SK-N-MC (cell line): ENCODE measurements around the gene CALCOCO2.
"Not testable (repeated sequence)": the region's sequence is repeated elsewhere in the genome, so short reads cannot be mapped to it uniquely, and the experiment has no call there.

Experiments
- DNase-seq: peaks from one replicate; pipeline ENCODE4 v3.0.0-alpha.2; 2011; ENCODE audit warnings: low read depth, low spot score
- H3K27ac ChIP-seq: fragments of 200-600 bp; sonication (generic); 2 replicates; pipeline ENCODE4 v1.5.1; 2016; ENCODE audit warnings: mixed run types
- H3K36me3 ChIP-seq: fragments of 200-600 bp; sonication (generic); 2 replicates; pipeline ENCODE4 v1.6.1; 2017; ENCODE audit warnings: antibody characterized with exemption, low read length, mixed read lengths; ENCODE audit not compliant: insufficient read depth
- H3K4me3 ChIP-seq: fragments of 200-600 bp; sonication (generic); 2 replicates; pipeline ENCODE4 v1.5.1; 2016
- H3K9ac ChIP-seq: fragments of 200-600 bp; sonication (generic); 2 replicates; pipeline ENCODE4 v1.8.0; 2017; ENCODE audit warnings: mixed run types, mixed read lengths; ENCODE audit not compliant: insufficient read length
- H3K9me3 ChIP-seq: fragments of 200-600 bp; sonication (generic); 2 replicates; pipeline ENCODE4 v1.6.1; 2017; ENCODE audit warnings: low read depth, mild to moderate bottlenecking, antibody characterized with exemption, low read length, moderate library complexity, mixed read lengths
- EZH2 ChIP-seq: fragments of 200-600 bp; sonication (generic); IDR thresholded peaks from one replicate; pipeline ENCODE4 v1.6.1; 2017; ENCODE audit warnings: antibody characterized with exemption
- FOXP2 ChIP-seq: optimal IDR thresholded peaks from 2 replicates; pipeline ENCODE3; 2011; ENCODE audit warnings: mild to moderate bottlenecking, moderate library complexity; ENCODE audit not compliant: insufficient read depth; ENCODE audit errors: extremely low read length, control extremely low read depth
- POLR2AphosphoS5 ChIP-seq: IDR thresholded peaks from 2 replicates; pipeline ENCODE4 v1.6.1; 2012; ENCODE audit warnings: mild to moderate bottlenecking, low read depth, low read length, borderline replicate concordance

The CALCOCO2 gene

GRCh38 chr17:48860456-48860855, 29.6 kb downstream of the CALCOCO2 start:
- Histone ChIP-seq H3K9me3 (no peaks in the 10 kb centered on the region), H3K27ac (peak overlapping the region; percentile 43; the same call in 1 of the 2 replicates), H3K36me3 (peaks cover 49% of the 10 kb centered on the region), H3K4me3 (no peak overlapping the region), H3K9ac (no peak overlapping the region)
- TF ChIP-seq EZH2 (no peak), FOXP2 (no peak), POLR2AphosphoS5 (no peak)
- DNase-seq, result no peak

DNA sequence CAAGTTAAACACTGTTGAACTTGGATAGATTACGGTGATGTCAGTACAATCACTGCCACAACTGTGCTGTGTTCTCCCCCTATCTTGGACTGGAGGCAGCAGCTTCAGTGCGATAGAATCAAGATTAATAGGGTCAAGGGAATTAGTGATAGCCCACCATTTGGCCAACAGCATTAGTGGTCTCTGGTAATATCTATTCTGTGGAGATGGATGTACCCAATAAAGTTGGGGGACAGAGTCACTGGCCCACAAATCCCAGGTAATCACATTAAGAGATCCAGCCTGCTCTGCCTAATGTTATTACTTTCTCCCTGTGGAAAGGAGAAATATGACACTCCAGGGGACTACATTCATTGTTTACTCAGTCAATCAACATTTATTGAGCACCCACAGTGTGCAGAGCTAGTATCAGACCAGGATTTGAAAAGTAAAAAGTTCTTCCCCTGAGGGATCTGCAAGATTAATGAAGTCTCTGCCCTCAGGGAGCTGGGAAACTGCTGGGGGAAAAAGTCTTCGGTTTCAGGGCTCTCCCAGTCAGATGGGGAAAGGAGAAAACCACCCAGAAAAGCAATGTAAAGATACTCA, 38.2 kb downstream of the CALCOCO2 start:
- H3K36me3 ChIP-seq, result peaks cover 10% of the 10 kb centered on the region; the same call in 1 of the 2 replicates

DNA sequence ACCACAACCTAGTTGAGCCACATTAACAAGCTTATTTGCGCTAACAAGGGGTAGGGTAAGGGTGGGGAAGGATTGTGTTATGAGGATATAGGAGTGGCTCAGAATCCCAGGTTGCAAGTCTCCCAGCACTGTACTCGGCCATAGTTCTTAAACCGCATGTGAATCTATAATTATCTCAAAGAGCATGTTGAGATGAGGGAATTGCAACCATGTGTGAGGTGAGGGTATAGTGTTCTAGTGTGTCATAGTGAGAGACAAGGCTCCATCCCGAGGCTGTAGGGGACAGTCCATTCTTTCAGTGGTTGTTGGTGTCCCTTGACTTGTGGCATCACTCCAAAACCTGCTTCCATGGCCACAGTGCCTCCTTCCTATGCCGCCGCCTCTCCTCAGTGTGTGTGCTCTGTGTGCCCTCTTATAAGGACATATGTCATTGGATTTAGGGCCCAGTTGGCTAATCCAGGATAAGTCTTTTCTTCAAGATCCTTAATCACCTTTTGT, 39.0 kb downstream of the CALCOCO2 start:
- Histone ChIP-seq H3K9me3 (no peaks in the 10 kb centered on the region), H3K36me3 (peaks cover 2% of the 10 kb centered on the region; the same call in 1 of the 2 replicates), H3K4me3 (no peak overlapping the region), H3K9ac (no peak overlapping the region), H3K27ac (peak overlapping the region; percentile 50)
- TF ChIP-seq EZH2 (no peak), FOXP2 (no peak), POLR2AphosphoS5 (no peak)
- DNase-seq, result no peak

More for the DNA sequence above, 38.2 kb downstream of the CALCOCO2 start:
- Histone ChIP-seq H3K9me3 (no peaks in the 10 kb centered on the region), H3K27ac (peak overlapping the region; percentile 50), H3K4me3 (no peak overlapping the region; the same call in 1 of the 2 replicates), H3K9ac (peak overlapping the region; percentile 15)
- no peak for DNase-seq
- TF ChIP-seq FOXP2 (no peak), EZH2 (no peak), POLR2AphosphoS5 (no peak)

- Histone ChIP-seq H3K27ac (no peak overlapping the region), H3K9me3 (no peaks in the 10 kb centered on the region), H3K4me3 (no peak overlapping the region), H3K9ac (no peak overlapping the region), H3K36me3 (no peaks in the 10 kb centered on the region)
- no peak for DNase-seq
- TF ChIP-seq POLR2AphosphoS5 (no peak), FOXP2 (no peak), EZH2 (no peak)
Observed at GRCh38 chr17:48871035-48871550, 40.3 kb downstream of the CALCOCO2 start.

- no peak for DNase-seq
- Histone ChIP-seq H3K27ac (no peak overlapping the region), H3K4me3 (no peak overlapping the region)
Observed at GRCh38 chr17:48871551-48872351, 40.9 kb downstream of the CALCOCO2 start.

DNA sequence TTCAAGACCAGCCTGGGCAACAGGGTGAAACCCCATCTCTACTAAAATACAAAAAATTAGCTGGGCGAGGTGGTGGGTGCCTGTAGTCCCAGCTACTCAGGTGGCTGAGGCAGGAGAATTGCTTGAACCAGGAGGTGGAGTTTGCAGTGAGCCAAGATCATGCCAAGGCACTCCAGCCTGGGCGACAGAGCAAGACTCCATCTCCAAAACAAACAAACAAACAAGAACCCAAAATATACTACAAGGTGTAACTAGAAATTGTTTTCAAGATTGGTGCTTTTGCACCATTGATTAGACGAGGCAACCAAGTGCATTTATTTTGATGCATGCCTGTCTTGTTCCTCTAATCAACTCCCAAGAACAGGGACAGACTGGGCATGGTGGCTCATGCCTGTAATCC, 41.6 kb downstream of the CALCOCO2 start:
- H3K4me3 ChIP-seq, H3K9me3 ChIP-seq, H3K36me3 ChIP-seq, H3K9ac ChIP-seq, DNase-seq, H3K27ac ChIP-seq: not testable (repeated sequence)

More at GRCh38 chr17:48871551-48872351, 40.9 kb downstream of the CALCOCO2 start:
- TF ChIP-seq FOXP2, result no peak
- no peak for TF ChIP-seq POLR2AphosphoS5
- no peak for TF ChIP-seq EZH2
- H3K9ac ChIP-seq, result no peak overlapping the region
- no peaks in the 10 kb centered on the region for H3K36me3 ChIP-seq
- H3K9me3 ChIP-seq, result no peaks in the 10 kb centered on the region

- DNase-seq, result no peak
- Histone ChIP-seq H3K9me3 (no peaks in the 10 kb centered on the region), H3K9ac (no peak overlapping the region), H3K27ac (no peak overlapping the region), H3K4me3 (no peak overlapping the region), H3K36me3 (no peaks in the 10 kb centered on the region)
- no peak for TF ChIP-seq FOXP2
- TF ChIP-seq POLR2AphosphoS5, result no peak
- no peak for TF ChIP-seq EZH2
Observed at GRCh38 chr17:48873209-48873608, 42.4 kb downstream of the CALCOCO2 start.

DNA sequence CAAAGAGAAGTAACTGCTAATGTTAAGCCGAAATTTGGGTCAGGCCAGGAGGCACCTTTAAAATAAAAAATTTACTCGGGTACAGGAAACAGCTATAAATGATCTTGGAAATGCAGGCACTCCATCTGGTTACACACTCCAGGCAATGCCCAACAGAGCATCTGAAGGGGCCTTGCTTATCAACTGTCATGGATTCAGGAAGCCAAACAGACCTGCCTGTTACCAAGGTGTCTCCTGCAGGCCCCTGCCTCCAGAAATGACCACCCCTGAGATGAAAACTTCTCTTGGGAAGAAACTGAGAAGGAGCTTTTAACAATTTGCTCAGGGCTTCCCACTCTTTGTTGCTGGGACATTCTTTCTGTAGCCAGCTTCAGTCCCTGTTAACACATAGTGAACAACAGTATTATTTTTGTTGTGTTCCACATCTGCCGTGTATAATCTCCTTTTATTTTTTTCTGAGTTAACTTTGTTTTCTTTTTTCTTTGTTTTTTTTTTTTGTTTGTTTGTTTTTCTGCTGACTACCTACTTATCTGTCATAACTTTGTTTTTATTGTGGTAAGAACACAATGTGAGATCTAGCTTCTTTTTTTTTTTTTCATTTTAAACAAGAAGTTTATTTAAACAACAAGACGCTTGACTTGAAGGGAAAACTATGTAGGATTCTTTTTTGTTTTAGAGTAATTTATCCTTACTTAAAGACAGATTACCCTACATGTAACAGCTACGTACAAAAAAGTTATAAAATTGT, 43.0 kb downstream of the CALCOCO2 start:
- Histone ChIP-seq H3K27ac (no peak overlapping the region), H3K4me3 (no peak overlapping the region), H3K9ac (peak overlapping the region; percentile 17), H3K36me3 (no peaks in the 10 kb centered on the region), H3K9me3 (no peaks in the 10 kb centered on the region)
- DNase-seq, result no peak
- TF ChIP-seq POLR2AphosphoS5, result no peak
- no peak for TF ChIP-seq EZH2
- TF ChIP-seq FOXP2, result no peak
